Kidney epithelial cell (primary cell): Measurements from ENCODE around the gene TMEM132D. TPM values are rescaled to one million over a fixed set of nuclear protein-coding genes. Genes with fewer than 3 reads are reported as not detected.

Source experiments
- DNase-seq: peaks from one replicate; pipeline ENCODE4 v3.0.0-alpha.2; 2010; ENCODE audit warnings: low read depth
- H3K27me3 ChIP-seq: 2 replicates; pipeline ENCODE4 v1.6.0; 2011; ENCODE audit warnings: low read length; ENCODE audit not compliant: control insufficient read depth, insufficient read depth
- H3K36me3 ChIP-seq: 2 replicates; pipeline ENCODE4 v1.5.1; 2011; ENCODE audit warnings: low read length; ENCODE audit not compliant: control insufficient read depth, insufficient read depth
- H3K4me3 ChIP-seq: 2 replicates; pipeline ENCODE4 v1.5.1; 2011; ENCODE audit warnings: low read depth, mild to moderate bottlenecking, control low read depth, low read length
- total RNA-seq: library from RNA; depleted of rRNA; stranded (reverse); fragments of >200 nt; gene quantifications from 2 replicates; pipeline ENCODE4 v1.2.3, GENCODE V29; 2015
- TF ChIP-seq, protein P1 (sequence below): IDR thresholded peaks from 2 replicates; pipeline ENCODE4 v1.5.1; 2011; ENCODE audit warnings: mild to moderate bottlenecking, moderate library complexity, low read length, control low read depth, inconsistent platforms; ENCODE audit not compliant: insufficient read depth, poor library complexity, severe bottlenecking

TMEM132D gene
- total RNA-seq, 1 donor from 2014 or later: 6.4 TPM

DNA sequence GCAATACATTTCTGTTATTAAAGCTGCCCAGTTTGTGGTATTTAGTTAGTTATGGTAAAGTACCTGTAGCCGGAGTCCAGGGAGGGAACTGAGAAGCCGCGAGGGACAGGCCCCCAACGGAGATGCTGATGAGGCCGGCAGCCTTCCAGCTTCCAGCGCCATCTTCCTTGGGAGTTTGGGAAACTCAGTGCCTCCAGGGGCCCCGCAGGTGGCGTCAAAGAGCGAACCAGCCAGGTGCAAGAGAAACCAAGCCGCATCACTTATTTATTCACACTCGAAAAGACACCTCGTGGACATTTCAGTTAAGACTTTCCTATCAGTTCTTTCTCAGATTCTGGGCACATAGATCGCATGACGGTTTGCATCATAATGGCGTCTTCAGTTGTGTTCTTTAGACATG is 833.9 kb downstream of the TMEM132D start:
- no peak for DNase-seq
- no peaks in the 10 kb centered on the region for H3K27me3 ChIP-seq
- TF ChIP-seq, protein P1, sequence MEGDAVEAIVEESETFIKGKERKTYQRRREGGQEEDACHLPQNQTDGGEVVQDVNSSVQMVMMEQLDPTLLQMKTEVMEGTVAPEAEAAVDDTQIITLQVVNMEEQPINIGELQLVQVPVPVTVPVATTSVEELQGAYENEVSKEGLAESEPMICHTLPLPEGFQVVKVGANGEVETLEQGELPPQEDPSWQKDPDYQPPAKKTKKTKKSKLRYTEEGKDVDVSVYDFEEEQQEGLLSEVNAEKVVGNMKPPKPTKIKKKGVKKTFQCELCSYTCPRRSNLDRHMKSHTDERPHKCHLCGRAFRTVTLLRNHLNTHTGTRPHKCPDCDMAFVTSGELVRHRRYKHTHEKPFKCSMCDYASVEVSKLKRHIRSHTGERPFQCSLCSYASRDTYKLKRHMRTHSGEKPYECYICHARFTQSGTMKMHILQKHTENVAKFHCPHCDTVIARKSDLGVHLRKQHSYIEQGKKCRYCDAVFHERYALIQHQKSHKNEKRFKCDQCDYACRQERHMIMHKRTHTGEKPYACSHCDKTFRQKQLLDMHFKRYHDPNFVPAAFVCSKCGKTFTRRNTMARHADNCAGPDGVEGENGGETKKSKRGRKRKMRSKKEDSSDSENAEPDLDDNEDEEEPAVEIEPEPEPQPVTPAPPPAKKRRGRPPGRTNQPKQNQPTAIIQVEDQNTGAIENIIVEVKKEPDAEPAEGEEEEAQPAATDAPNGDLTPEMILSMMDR: no peak
- no peak overlapping the region for H3K4me3 ChIP-seq
- no peaks in the 10 kb centered on the region for H3K36me3 ChIP-seq

DNA sequence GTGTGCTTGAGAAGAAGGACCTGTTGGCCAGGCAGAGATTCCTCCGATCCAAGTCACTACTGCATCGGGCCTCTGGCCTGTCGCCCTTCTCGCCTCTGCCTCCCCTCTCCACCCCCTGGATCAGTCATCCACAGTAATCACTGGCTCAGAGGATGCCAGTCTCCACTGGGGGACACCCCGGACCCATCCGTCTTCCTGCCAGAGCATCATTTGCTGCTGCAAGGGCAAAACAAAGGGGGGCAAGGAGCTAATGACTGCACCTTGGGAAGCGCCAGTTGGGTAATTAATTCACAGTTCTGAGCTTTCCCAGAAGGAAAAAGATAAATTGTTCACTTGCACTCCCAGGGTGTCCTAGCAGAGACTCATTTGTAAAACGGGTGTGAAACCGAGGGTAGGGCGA is 835.1 kb downstream of the TMEM132D start:
- Histone ChIP-seq H3K4me3 (no peak overlapping the region), H3K27me3 (no peaks in the 10 kb centered on the region), H3K36me3 (no peaks in the 10 kb centered on the region)
- TF ChIP-seq, protein P1: no peak
- DNase-seq: no peak

DNA sequence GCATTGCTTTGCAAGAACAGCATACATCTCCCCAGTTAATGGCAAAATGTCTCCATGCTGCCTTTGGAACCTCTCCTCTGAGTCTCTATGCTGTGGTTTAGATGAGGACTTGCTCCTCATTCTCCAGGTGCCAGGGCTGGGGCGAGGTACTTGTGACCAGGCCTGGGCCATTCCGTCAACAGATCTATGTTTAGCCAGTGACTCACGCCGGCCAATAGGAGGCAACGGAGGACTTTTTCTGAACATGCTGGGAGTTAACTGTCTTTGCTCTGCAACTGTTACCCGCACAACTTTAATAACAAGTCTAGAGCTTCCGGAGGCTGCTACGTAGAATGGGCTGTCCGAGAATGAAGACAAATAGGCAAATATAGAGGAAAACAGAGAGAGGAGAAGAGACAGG is 836.3 kb downstream of the TMEM132D start:
- TF ChIP-seq, protein P1: no peak
- no peak for DNase-seq
- no peaks in the 10 kb centered on the region for H3K36me3 ChIP-seq
- H3K4me3 ChIP-seq: no peak overlapping the region
- H3K27me3 ChIP-seq: no peaks in the 10 kb centered on the region

DNA sequence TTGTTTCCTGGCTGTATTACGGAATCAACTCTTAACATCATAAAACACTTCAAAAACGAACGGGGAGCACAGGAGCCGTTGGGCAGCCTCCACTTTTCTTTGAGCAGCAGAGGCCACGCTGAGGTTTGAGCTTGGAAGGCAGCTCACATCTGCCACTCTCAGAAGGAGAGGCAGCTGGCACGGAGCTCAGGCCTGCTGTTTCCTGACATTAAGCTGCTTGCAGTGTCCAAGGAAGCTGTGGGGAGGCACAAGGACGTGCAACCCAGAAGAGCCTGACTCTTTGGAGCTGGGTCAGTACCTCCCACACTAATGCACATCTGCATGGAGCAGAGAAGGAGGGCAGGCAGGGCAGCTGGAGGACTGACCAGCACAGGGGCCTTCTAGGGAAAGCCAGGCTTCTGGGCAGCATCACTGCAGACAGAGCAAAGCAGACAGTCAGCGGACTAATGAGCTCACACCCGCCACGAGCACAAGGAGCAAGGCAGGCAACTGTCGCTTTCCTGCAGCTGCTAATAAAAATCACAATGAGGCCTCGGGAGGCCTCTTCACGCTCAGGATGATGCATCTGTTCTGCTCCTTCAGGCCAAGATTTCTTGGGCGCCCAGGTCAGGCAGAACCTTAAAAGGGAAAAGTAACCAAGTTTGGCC is 839.5 kb downstream of the TMEM132D start:
- Histone ChIP-seq H3K36me3 (no peaks in the 10 kb centered on the region), H3K27me3 (no peaks in the 10 kb centered on the region), H3K4me3 (no peak overlapping the region)

DNA sequence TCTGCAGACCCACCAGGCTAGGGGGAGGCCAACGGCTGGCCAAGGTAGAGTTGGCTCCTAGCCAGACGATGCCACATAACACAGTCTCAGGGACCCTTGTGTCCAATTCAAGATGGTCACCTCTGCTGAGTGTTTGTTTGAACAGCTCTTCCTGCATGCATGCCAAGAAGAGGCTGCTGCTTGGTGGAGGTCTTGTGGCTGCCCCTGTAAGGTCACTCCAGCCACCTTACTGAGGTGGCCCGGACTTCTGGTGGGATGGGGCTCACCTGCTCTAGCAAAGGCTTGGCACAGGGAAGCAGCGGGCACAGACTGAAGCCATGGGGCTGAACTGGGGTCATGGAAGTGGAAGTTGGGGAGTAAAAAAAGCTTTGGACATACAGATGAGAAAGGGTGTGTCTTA is 840.2 kb downstream of the TMEM132D start:
- TF ChIP-seq, protein P1: no peak
- no peaks in the 10 kb centered on the region for H3K27me3 ChIP-seq
- DNase-seq: no peak
- no peak overlapping the region for H3K4me3 ChIP-seq
- H3K36me3 ChIP-seq: no peaks in the 10 kb centered on the region

More for the DNA sequence above, 839.5 kb downstream of the TMEM132D start:
- TF ChIP-seq, protein P1: no peak
- DNase-seq: no peak

DNA sequence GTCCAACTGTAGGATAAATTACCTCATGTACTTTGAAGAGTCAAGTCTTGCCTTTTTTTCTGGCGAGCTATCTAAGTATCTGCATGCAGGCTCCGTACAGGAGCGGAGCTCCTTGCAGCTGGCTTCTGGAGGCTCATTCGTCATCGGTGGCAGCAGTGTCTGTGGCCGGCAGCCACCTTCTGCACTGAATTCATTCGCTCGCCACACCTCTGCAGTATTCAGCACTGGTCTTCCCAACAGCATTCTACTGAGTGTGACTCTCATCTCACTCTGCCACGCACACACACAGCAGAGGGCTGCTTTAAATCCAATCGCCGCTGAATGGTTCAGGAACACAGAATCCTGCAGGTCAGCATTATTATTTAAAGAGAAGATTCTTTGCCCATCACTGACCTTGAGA is 850.6 kb downstream of the TMEM132D start:
- Histone ChIP-seq H3K36me3 (no peaks in the 10 kb centered on the region), H3K27me3 (no peaks in the 10 kb centered on the region), H3K4me3 (no peak overlapping the region)
- TF ChIP-seq, protein P1: no peak
- DNase-seq: no peak
